AG08396 (cell line): ENCODE data around the gene ANO1.

ENCODE experiments used
- DNase-seq: peaks from one replicate; pipeline ENCODE4 v3.0.0; 2012; ENCODE audit warnings: low spot score, mixed read lengths

The ANO1 gene

DNA sequence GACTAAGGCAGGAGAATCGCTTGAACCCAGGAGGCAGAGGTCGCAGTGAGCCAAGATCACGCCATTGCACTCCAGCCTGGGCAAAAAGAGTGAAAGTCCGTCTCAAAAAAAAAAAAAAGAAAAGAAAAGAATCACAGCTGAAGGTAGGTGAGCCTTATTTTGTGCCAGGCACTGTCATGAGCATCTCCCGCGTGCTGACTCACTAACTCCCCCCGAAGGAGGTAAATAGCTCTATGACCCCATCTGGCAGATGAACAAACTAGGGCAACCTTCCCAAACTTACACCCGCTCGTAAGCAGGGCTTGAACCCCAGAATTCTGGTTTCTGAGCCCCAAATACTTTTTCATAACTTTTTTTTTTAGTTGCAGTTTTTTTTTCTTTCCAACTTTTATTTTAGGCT lies 60.3 kb downstream of the ANO1 start:
- no peak for DNase-seq

- DNase-seq = no peak
Observed at GRCh38 chr11:70139785-70140410, 61.8 kb downstream of the ANO1 start.

DNA sequence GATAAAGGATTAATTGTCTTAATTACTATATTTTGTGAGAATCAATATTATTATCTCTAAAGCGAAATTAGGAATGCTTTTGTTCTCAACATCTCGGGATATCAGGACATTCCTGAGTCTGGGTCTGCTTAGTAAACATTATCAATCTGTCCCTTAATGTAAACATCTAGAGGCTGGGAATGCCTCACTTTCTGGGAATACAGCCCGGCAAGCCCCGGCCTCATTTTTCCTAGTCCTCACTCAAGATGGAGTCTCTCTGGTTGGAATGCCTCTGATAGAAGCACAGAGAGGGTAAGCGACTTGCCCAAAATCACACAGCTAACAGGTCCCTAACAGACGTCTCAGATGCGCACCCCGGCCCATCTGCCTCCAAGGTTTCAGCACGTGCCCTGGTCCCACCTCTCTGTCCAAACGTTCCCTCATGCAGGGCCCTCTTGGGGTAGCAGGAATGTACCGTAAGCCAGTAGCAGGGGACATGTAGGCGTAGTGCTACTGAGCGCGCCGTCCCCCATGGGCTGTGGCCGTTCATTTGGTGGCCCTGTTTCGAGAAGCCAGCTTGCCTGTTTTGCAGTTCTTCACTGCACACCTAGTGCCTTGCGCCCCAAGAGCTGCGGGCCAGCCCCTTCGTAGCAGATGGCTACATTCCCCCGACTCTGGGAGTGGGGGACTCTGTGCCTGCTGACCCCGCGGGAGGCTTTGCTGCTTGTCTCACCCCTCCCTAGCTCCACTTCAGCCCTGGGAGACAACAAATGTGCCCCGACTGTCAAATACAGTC lies 62.8 kb downstream of the ANO1 start:
- no peak for DNase-seq

GRCh38 chr11:70141486-70142220 lies 63.5 kb downstream of the ANO1 start:
- no peak for DNase-seq

- DNase-seq = no peak
Observed at GRCh38 chr11:70142221-70142875, 64.2 kb downstream of the ANO1 start.

DNA sequence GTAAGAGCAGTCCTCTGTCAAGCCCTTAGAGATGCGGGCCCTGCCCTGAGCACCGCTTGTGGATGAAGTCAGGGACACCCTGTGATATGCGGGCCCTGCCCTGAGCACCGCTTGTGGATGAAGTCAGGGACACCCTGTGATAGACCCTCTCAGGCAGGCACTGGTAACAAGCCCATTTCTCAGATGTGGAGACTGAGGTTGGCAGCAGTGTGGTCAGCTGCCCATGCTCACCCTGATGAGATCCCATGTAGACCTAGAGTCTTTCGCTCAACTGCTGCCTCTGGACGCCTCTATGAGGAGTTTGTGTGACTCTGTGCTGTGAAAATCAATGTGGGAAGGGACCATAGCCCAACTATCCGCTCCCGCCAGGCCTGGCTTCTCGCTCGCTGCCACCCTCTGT lies 66.1 kb downstream of the ANO1 start:
- no peak for DNase-seq

- DNase-seq = no peak
Observed at GRCh38 chr11:70145071-70145470, 67.0 kb downstream of the ANO1 start.

DNA sequence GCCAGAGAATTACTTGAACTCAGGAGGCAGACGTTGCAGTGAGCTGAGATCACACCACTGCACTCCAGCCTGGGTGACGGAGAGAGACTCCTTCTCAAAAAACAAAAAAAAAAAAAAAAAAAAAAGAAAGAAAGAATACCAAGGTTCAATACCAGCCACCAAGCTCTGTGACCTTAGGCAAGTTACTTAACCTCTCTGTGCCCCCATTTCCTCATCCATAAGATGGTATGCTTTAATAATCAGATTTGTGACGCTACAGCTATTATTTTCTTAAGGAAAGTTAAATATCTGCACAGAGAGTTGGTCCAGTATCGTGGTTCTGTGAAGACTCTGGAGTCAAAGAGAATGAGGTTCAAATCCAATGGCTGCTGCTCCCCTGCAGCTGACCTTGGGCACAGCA lies 67.7 kb downstream of the ANO1 start:
- no peak for DNase-seq

GRCh38 chr11:70146299-70146698 lies 68.2 kb downstream of the ANO1 start:
- no peak for DNase-seq

GRCh38 chr11:70146895-70147520 lies 68.9 kb downstream of the ANO1 start:
- no peak for DNase-seq

GRCh38 chr11:70147668-70148067 lies 69.6 kb downstream of the ANO1 start:
- DNase-seq = no peak

- DNase-seq = no peak
Observed at GRCh38 chr11:70151671-70152070, 73.6 kb downstream of the ANO1 start.

DNA sequence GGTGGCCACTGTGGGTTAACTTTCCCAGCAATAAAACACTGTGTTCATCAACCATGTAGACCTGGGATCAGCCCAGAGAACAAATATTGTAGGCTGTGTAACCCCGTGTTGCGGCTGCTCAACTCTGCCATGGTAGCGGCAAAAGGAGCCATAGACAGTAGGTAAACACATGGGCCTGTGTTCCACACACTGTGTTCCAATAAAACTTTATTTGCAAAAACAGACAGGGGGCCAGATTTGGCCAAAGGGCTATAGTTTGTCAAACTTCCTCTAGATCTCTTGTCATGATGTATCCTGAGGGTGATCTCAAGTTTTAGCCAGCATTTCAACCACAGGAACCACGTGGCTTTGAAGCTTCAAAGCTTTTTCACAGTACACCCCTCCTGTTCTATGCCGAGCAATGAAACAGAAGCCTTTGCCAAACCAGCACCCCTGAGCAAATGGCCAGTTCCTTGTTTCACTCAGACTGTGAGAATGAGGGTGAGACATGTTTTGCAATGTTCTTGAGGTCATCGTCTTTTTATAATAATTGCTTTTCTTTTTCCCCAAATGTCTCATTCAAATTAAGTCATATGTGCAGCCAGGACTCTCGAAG lies 75.1 kb downstream of the ANO1 start:
- no peak for DNase-seq

DNA sequence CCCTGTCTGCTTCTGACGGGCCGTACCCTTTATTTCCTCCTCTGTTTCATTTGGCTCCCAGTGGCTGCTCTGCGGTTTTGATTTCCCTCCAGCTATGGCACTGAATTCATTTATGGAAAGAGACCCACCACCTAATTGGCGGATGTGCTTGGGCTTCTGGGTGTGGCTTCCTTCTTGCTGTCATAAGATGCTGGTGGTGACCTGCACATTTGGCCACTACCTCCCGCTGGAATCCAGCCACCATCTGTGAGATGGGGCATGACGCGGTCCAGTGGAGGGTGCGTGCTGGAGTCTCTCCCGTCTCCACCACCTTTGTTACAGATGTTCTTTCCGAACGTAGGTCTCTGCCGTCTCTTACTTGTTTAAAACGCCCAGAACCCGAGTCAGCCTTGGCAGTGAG lies 77.3 kb downstream of the ANO1 start:
- no peak for DNase-seq

DNA sequence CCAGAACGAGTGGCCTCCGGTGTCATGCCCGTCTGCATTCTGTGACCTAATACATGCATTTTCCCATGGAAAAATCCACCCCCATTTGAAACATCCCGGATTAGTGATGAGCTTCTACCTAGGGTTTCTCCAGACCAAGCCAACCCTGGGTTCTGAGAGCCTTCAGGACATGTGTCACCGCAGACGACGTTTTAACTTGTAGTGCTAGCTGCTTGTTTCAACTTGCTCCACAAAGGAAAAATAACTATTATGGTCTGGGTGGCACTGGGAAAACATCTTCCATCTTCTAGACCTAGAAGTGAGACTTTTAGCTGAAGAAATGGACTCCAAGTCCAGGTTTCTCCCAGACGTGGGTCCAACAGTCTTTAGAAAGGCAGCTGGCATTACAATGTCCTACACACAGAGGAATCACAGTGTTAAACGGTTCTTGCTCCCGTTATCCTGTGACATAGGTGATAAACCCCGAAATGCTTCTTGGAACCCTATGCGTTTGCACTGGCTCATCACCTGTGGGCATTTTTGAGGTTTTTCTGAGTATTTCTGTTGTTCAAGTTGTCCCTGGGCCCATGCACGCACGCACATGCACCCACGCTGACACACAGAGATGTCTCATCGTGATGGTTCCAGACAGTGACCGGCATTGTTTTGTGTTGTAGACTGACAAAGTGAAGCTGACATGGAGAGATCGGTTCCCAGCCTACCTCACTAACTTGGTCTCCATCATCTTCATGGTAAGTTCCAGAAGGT lies 78.3 kb downstream of the ANO1 start:
- no peak for DNase-seq

GRCh38 chr11:70158201-70158600 lies 80.1 kb downstream of the ANO1 start:
- peak; percentile 50 for DNase-seq

GRCh38 chr11:70158757-70159389 lies 80.8 kb downstream of the ANO1 start:
- no peak for DNase-seq

DNA sequence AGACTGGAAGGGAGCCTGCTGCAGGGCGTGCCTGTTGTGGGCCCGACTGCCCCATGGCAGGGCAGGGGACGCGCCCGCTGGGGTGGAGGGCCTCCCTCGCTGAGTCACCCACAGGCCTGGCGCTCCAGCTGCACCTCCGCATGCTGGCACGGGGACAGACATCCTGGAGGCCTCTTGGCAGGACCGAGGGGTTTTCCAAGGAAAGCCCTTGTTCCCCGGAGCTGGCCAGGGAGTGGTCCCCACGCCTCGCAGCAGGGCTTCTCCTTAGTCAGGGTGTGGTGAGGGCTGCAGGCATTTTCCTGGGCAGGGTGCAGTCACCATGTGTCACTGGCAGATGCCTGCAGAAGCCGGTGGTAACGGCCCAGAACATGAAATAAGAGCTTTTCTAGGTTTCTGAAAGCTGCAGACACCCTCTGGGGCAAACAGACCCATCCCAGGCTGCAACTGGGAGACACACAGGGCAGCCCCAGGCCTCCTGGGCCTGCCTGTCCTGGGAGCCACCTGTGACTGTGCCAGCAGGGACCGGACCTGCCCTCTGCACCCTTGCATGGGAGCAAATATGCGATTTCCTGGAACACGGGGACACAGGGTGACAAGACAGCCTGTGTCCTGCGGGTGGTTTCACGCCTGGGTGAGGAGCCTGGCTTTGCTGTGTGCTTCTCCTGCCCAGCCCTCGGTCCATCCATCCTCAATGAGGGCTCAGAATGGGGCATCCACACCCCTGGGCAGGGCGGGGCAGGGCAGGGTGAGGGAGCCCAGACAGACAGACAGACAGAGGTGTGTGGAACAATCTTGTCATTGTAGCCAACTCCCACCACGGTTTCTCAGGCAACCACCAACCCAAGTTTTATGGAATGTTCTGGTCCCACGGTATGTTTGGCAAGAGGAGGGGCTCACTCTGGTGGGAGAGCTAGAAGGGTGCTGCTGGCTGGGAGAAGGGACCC lies 81.8 kb downstream of the ANO1 start:
- DNase-seq = peak; percentile 80

DNA sequence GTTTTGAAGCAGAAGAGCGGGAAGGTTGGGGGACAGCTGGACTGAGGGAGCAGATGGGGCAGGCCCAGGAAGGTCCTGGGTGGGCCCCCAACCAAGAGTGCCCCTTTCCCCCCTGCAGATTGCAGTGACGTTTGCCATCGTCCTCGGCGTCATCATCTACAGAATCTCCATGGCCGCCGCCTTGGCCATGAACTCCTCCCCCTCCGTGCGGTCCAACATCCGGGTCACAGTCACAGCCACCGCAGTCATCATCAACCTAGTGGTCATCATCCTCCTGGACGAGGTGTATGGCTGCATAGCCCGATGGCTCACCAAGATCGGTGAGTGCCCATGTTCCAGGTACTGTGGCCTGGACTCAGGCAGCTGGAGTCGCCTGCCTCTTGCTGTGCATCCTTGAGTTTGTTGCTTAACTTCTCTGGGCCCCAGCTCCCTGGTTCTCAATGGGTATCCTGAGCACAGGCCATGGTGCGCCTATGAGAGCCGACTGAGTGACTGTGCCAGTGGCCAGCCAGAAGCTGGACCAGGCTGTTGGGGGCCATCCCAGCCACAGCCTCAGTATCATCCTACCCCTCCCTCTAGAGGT lies 83.0 kb downstream of the ANO1 start:
- no peak for DNase-seq
